Glutamatergic neuron (in vitro differentiated cells): ENCODE results near the gene KCNMA1. TPM values are rescaled to one million over a fixed set of nuclear protein-coding genes. Genes with fewer than 3 reads are reported as not detected.

Experiments used
- DNase-seq: peaks from one replicate; pipeline ENCODE4 v3.0.0; 2022
- H3K27ac Mint-ChIP-seq: one replicate; pipeline ENCODE4 v1.8.0; 2020; ENCODE audit warnings: mild to moderate bottlenecking, mixed read lengths, inconsistent platforms; ENCODE audit not compliant: unreplicated experiment
- H3K27me3 Mint-ChIP-seq: one replicate; pipeline ENCODE4 v1.8.0; 2020; ENCODE audit warnings: mild to moderate bottlenecking, moderate library complexity, mixed read lengths, inconsistent platforms; ENCODE audit not compliant: unreplicated experiment
- H3K36me3 Mint-ChIP-seq: one replicate; pipeline ENCODE4 v1.8.0; 2020; ENCODE audit warnings: mild to moderate bottlenecking, mixed read lengths, inconsistent platforms; ENCODE audit not compliant: unreplicated experiment
- H3K4me1 Mint-ChIP-seq: one replicate; pipeline ENCODE4 v1.8.0; 2020; ENCODE audit warnings: mild to moderate bottlenecking, low read depth, mixed read lengths, inconsistent platforms; ENCODE audit not compliant: unreplicated experiment
- H3K4me3 Mint-ChIP-seq: one replicate; pipeline ENCODE4 v1.8.0; 2020; ENCODE audit warnings: mild to moderate bottlenecking, mixed read lengths, inconsistent platforms; ENCODE audit not compliant: unreplicated experiment
- H3K9me3 Mint-ChIP-seq: one replicate; pipeline ENCODE4 v1.8.0; 2020; ENCODE audit warnings: mild to moderate bottlenecking, moderate library complexity, mixed read lengths, inconsistent platforms; ENCODE audit not compliant: unreplicated experiment
- total RNA-seq: library from RNA; stranded (reverse); fragmentation: NEBNext Ultra II Directional; extraction: Animal tissue kit (Norgen Biotek cat#: 25700); gene quantifications from one replicate; pipeline ENCODE4 v1.2.1, GENCODE V29; 2021; ENCODE audit not compliant: unreplicated experiment
- TF ChIP-seq, protein P1 (sequence below): fragments of 200-600 bp; sonication (generic); IDR thresholded peaks from one replicate; pipeline ENCODE4 v1.5.0; 2021; ENCODE audit not compliant: partially characterized antibody, unreplicated experiment

KCNMA1 gene
- total RNA-seq, 1 donor from 2014 or later = 3.2 TPM

DNA sequence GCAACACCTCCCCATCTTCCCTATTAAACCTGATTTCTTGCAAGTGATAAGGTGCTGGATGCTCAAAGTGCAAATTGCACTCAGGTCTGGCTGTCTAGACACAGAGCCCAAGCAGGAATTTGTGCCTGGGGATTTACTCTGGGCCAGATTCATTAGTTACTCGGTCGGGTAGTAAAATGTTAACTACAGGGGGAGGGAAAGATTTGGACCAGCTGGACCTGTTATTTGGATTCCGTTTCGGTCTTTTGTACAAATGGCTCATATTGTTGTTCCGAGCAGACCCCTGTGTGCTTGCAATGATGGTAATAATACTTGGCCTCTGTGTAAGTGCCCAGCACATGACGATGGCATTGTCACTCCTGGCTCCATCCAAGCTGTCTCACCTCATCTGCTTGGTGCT lies 609.6 kb downstream of the KCNMA1 start:
- no peaks in the 10 kb centered on the region for H3K36me3 Mint-ChIP-seq
- H3K4me3 Mint-ChIP-seq = no peak overlapping the region
- TF ChIP-seq, protein P1, sequence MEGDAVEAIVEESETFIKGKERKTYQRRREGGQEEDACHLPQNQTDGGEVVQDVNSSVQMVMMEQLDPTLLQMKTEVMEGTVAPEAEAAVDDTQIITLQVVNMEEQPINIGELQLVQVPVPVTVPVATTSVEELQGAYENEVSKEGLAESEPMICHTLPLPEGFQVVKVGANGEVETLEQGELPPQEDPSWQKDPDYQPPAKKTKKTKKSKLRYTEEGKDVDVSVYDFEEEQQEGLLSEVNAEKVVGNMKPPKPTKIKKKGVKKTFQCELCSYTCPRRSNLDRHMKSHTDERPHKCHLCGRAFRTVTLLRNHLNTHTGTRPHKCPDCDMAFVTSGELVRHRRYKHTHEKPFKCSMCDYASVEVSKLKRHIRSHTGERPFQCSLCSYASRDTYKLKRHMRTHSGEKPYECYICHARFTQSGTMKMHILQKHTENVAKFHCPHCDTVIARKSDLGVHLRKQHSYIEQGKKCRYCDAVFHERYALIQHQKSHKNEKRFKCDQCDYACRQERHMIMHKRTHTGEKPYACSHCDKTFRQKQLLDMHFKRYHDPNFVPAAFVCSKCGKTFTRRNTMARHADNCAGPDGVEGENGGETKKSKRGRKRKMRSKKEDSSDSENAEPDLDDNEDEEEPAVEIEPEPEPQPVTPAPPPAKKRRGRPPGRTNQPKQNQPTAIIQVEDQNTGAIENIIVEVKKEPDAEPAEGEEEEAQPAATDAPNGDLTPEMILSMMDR = no peak
- no peak overlapping the region for H3K27ac Mint-ChIP-seq
- no peaks in the 10 kb centered on the region for H3K9me3 Mint-ChIP-seq
- H3K27me3 Mint-ChIP-seq = no peaks in the 10 kb centered on the region
- peaks cover 6% of the 10 kb centered on the region for H3K4me1 Mint-ChIP-seq
- DNase-seq = no peak

DNA sequence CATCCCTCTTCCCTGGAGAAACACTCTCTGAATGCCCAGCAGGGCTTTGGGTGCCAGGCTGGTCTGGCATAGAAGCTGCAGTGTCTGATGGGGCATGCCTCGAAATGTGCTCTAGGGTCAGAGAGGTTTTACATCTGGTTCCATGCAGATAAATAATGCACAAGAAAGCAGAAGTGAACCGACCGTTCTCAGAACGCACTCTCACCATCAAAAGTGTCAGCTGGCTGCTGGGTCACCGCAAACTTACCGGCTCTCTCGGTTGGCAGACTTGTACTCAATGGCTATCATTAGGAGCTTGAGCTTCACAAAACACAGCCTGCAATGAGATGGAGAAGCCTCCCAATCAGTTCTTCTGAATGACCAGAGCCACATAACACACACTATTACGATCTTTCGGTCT lies 610.0 kb downstream of the KCNMA1 start:
- Mint-ChIP-seq H3K27ac (no peak overlapping the region), H3K27me3 (no peaks in the 10 kb centered on the region), H3K36me3 (no peaks in the 10 kb centered on the region), H3K4me3 (no peak overlapping the region), H3K9me3 (no peaks in the 10 kb centered on the region), H3K4me1 (peaks cover 6% of the 10 kb centered on the region)
- TF ChIP-seq, protein P1 = no peak
- no peak for DNase-seq

DNA sequence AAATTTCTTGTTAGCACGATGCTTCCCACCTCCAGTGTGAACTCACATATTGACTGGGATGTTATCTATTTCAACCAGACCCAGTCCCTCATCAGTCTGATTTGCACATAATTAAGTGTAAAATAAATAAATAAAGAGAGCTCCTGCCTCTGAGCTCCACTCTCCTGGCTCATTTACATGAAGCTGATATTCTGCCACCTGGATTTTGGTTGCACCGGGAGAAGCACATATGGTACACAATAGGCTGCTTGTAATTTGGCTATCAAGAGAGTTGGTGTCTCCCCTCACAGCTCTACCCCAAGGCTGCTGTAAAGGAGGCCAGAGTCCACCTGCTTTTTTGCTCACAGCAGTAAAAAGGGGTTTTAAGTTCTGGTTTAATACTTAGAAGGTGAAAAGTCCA lies 610.5 kb downstream of the KCNMA1 start:
- Mint-ChIP-seq H3K27me3 (no peaks in the 10 kb centered on the region), H3K9me3 (no peaks in the 10 kb centered on the region), H3K36me3 (no peaks in the 10 kb centered on the region), H3K4me3 (no peak overlapping the region), H3K4me1 (peaks cover 6% of the 10 kb centered on the region), H3K27ac (no peak overlapping the region)
- DNase-seq = no peak
- TF ChIP-seq, protein P1 = no peak

DNA sequence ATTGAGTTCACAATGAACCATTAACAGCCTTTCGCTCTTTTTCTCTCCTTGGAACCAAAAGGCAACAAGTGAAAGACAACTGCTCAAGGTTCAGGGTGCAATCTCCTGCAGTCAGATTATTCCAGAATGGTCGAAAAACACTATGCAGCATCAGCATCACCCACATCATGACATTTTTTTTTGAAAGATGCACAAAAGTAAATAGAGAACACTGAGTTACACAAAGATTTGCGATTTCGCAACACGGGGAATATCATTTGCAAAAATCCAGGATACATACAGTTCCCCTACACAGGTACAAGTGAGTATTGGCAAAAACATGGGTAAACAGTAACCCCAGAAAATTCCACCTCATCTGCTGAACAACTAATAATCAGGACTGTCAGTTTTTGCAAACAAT lies 611.5 kb downstream of the KCNMA1 start:
- H3K9me3 Mint-ChIP-seq = no peaks in the 10 kb centered on the region
- no peak overlapping the region for H3K27ac Mint-ChIP-seq
- no peaks in the 10 kb centered on the region for H3K36me3 Mint-ChIP-seq
- TF ChIP-seq, protein P1 = no peak
- no peak overlapping the region for H3K4me3 Mint-ChIP-seq
- peaks cover 6% of the 10 kb centered on the region for H3K4me1 Mint-ChIP-seq
- DNase-seq = no peak
- H3K27me3 Mint-ChIP-seq = no peaks in the 10 kb centered on the region

DNA sequence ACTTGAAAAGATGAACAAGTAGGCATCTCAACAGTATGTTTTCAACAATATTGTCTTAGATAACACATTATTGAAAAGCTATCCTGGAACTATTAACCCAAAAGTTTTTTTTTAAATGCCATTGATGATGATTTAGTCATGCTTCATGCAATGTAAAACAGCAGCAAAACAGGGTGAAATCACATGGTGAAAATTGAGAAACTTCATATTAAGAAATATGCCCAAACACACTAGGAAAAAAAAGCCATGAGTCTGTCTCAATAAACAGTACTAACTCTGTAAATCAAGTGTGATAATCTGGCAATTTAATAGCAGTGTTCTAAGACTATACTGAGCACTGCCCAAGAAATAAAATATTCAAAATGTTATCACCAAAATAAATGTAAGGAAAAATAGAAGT lies 613.1 kb downstream of the KCNMA1 start:
- Mint-ChIP-seq H3K27ac (no peak overlapping the region), H3K4me3 (no peak overlapping the region), H3K36me3 (no peaks in the 10 kb centered on the region), H3K4me1 (peaks cover 3% of the 10 kb centered on the region), H3K27me3 (no peaks in the 10 kb centered on the region), H3K9me3 (no peaks in the 10 kb centered on the region)
- DNase-seq = no peak
- TF ChIP-seq, protein P1 = no peak
